Measurements from ENCODE around the gene DDAH1.

Gene DDAH1

GRCh38 chr1:85428471-85429089, 36.4 kb downstream of the DDAH1 start:
- no peak for DNase-seq (ENCODE audit: insufficient read length)
- TF ChIP-seq POLR2AphosphoS5 (IDR thresholded peaks at IDR 0.05; ENCODE audit: low read depth, low read length), result no peak
- TF ChIP-seq POLR2A (IDR thresholded peaks at IDR 0.05; ENCODE audit: low read depth, low read length), result no peak
- no peak for TF ChIP-seq TAF1 (IDR thresholded peaks at IDR 0.05; ENCODE audit: borderline replicate concordance, low read depth, low read length)
- FAIRE-seq, result no peak

- FAIRE-seq, result no peak
- TF ChIP-seq POLR2AphosphoS5 (IDR thresholded peaks at IDR 0.05; ENCODE audit: low read depth, low read length) (no peak), TAF1 (IDR thresholded peaks at IDR 0.05; ENCODE audit: borderline replicate concordance, low read depth, low read length) (no peak), POLR2A (IDR thresholded peaks at IDR 0.05; ENCODE audit: low read depth, low read length) (no peak)
- no peak for DNase-seq (ENCODE audit: insufficient read length)
These were observed 37.1 kb downstream of the DDAH1 start for GRCh38 chr1:85427849-85428248.

- FAIRE-seq, result no peak
These were observed 37.6 kb downstream of the DDAH1 start for GRCh38 chr1:85427331-85427730.

GRCh38 chr1:85421179-85421578, 43.8 kb downstream of the DDAH1 start:
- FAIRE-seq, result no peak
- no peak for DNase-seq (ENCODE audit: insufficient read length)
- TF ChIP-seq POLR2AphosphoS5 (IDR thresholded peaks at IDR 0.05; ENCODE audit: low read depth, low read length) (no peak), TAF1 (IDR thresholded peaks at IDR 0.05; ENCODE audit: borderline replicate concordance, low read depth, low read length) (no peak), POLR2A (IDR thresholded peaks at IDR 0.05; ENCODE audit: low read depth, low read length) (no peak)

More at GRCh38 chr1:85427331-85427730, 37.6 kb downstream of the DDAH1 start:
- TF ChIP-seq TAF1 (IDR thresholded peaks at IDR 0.05; ENCODE audit: borderline replicate concordance, low read depth, low read length) (no peak), POLR2A (IDR thresholded peaks at IDR 0.05; ENCODE audit: low read depth, low read length) (no peak), POLR2AphosphoS5 (IDR thresholded peaks at IDR 0.05; ENCODE audit: low read depth, low read length) (no peak)
- DNase-seq (ENCODE audit: insufficient read length), result no peak

GRCh38 chr1:85420199-85420598, 44.8 kb downstream of the DDAH1 start:
- no peak for TF ChIP-seq POLR2A (IDR thresholded peaks at IDR 0.05; ENCODE audit: low read depth, low read length)
- no peak for TF ChIP-seq TAF1 (IDR thresholded peaks at IDR 0.05; ENCODE audit: borderline replicate concordance, low read depth, low read length)
- no peak for TF ChIP-seq POLR2AphosphoS5 (IDR thresholded peaks at IDR 0.05; ENCODE audit: low read depth, low read length)
- no peak for DNase-seq (ENCODE audit: insufficient read length)
- no peak for FAIRE-seq

GRCh38 chr1:85417876-85418275, 47.1 kb downstream of the DDAH1 start:
- FAIRE-seq (no peak), DNase-seq (ENCODE audit: insufficient read length) (no peak)

GRCh38 chr1:85417017-85417416, 47.9 kb downstream of the DDAH1 start:
- TF ChIP-seq POLR2A (IDR thresholded peaks at IDR 0.05; ENCODE audit: low read depth, low read length), result no peak
- TF ChIP-seq TAF1 (IDR thresholded peaks at IDR 0.05; ENCODE audit: borderline replicate concordance, low read depth, low read length), result no peak
- TF ChIP-seq POLR2AphosphoS5 (IDR thresholded peaks at IDR 0.05; ENCODE audit: low read depth, low read length), result no peak
- no peak for DNase-seq (ENCODE audit: insufficient read length)
- FAIRE-seq, result no peak

More at GRCh38 chr1:85417876-85418275, 47.1 kb downstream of the DDAH1 start:
- TF ChIP-seq POLR2AphosphoS5 (IDR thresholded peaks at IDR 0.05; ENCODE audit: low read depth, low read length) (no peak), TAF1 (IDR thresholded peaks at IDR 0.05; ENCODE audit: borderline replicate concordance, low read depth, low read length) (no peak), POLR2A (IDR thresholded peaks at IDR 0.05; ENCODE audit: low read depth, low read length) (no peak)

- no peak for DNase-seq (ENCODE audit: insufficient read length)
- no peak for FAIRE-seq
- TF ChIP-seq POLR2AphosphoS5 (IDR thresholded peaks at IDR 0.05; ENCODE audit: low read depth, low read length) (no peak), TAF1 (IDR thresholded peaks at IDR 0.05; ENCODE audit: borderline replicate concordance, low read depth, low read length) (no peak), POLR2A (IDR thresholded peaks at IDR 0.05; ENCODE audit: low read depth, low read length) (no peak)
These were observed 51.8 kb downstream of the DDAH1 start for GRCh38 chr1:85413169-85413568.

- TF ChIP-seq POLR2AphosphoS5 (IDR thresholded peaks at IDR 0.05; ENCODE audit: low read depth, low read length) (no peak), POLR2A (IDR thresholded peaks at IDR 0.05; ENCODE audit: low read depth, low read length) (no peak), TAF1 (IDR thresholded peaks at IDR 0.05; ENCODE audit: borderline replicate concordance, low read depth, low read length) (no peak)
- DNase-seq (ENCODE audit: insufficient read length), result no peak
- no peak for FAIRE-seq
These were observed 53.2 kb downstream of the DDAH1 start for GRCh38 chr1:85411567-85412305.

GRCh38 chr1:85409516-85409915, 55.4 kb downstream of the DDAH1 start:
- no peak for DNase-seq (ENCODE audit: insufficient read length)
- FAIRE-seq, result no peak
- TF ChIP-seq POLR2A (IDR thresholded peaks at IDR 0.05; ENCODE audit: low read depth, low read length), result no peak
- no peak for TF ChIP-seq POLR2AphosphoS5 (IDR thresholded peaks at IDR 0.05; ENCODE audit: low read depth, low read length)
- no peak for TF ChIP-seq TAF1 (IDR thresholded peaks at IDR 0.05; ENCODE audit: borderline replicate concordance, low read depth, low read length)

- DNase-seq (ENCODE audit: insufficient read length), result no peak
- TF ChIP-seq POLR2AphosphoS5 (IDR thresholded peaks at IDR 0.05; ENCODE audit: low read depth, low read length) (no peak), POLR2A (IDR thresholded peaks at IDR 0.05; ENCODE audit: low read depth, low read length) (no peak), TAF1 (IDR thresholded peaks at IDR 0.05; ENCODE audit: borderline replicate concordance, low read depth, low read length) (no peak)
- no peak for FAIRE-seq
These were observed 57.1 kb downstream of the DDAH1 start for GRCh38 chr1:85407746-85408377.
